HFF-Myc (cell line): ENCODE data around the gene MSTO1.
"Not testable (repeated sequence)": the region's sequence is repeated elsewhere in the genome, so short reads cannot be mapped to it uniquely, and the experiment has no call there.

Experiments
- DNase-seq: peaks from one replicate; pipeline ENCODE4 v3.0.0-alpha.2; 2011; ENCODE audit warnings: low read depth; ENCODE audit errors: extremely low read depth
- H3K4me3 ChIP-seq: replicated peaks from 2 replicates; pipeline ENCODE4 v1.5.1; 2011; ENCODE audit warnings: low read depth, mild to moderate bottlenecking, control low read depth, low read length
- CTCF ChIP-seq: IDR thresholded peaks from 2 replicates; pipeline ENCODE4 v1.5.1; 2012; ENCODE audit warnings: mild to moderate bottlenecking, low read depth, low read length, control low read depth; ENCODE audit errors: missing control alignments

MSTO1 gene

DNA sequence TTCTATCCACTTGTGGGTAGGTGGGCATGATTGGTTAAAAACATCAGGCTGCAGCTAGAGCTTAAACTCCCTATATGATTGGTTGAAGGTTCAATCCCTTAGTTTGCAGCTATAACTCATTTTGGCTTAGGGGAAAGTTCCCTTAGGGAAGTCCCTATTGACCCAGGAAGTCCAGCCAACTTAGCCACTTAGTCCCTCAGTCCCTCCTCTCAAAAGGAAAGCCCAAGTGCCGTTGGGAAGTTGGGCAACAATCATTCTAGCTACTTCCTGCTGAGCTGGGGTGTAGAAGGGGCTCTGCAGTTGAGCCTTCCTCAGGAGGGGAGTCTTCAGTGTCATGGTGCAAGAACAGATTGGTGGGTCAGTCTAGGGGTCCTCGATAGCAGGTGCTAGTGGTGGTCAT, 12.2 kb downstream of the MSTO1 start:
- no peak for DNase-seq
- no peak overlapping the region for H3K4me3 ChIP-seq
- TF ChIP-seq CTCF = no peak

DNA sequence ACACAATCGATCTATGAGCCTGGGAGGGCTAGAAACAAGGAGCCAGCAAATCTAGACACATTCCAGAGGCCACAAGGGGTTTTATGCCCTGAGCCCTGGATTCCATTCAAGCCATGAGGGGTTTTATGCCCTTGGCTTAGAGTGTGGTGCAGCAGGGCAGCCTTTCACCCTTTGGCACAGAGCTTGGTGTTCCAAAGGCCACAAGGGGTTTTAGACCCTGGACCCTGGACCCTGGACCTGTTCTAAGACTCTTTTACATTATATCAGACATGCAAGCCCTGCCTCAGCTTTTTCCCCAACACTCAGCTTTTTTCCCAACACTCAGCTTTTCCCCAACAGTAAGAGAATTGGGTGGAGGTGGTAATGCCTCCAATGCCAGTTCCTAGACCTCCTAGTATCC, 13.3 kb downstream of the MSTO1 start:
- no peak for DNase-seq
- no peak for TF ChIP-seq CTCF
- H3K4me3 ChIP-seq = no peak overlapping the region

DNA sequence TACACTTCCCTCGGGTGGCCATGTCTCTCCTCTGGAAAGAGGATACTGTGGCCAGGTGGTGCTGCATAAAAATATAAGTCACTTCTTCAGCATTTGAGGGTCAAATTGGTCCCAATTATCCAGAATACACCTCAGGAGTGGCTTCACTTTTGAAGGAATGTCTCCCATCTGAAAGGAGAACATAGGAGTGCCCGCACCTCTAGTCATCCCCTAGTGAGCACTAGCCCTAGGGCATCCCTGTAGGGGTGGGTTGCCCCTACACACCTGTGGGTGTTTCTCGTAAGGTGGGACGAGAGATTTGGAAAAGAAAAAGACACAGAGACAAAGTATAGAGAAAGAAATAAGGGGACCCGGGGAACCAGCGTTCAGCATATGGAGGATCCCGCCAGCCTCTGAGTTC, 16.4 kb downstream of the MSTO1 start:
- H3K4me3 ChIP-seq, DNase-seq: not testable (repeated sequence)

DNA sequence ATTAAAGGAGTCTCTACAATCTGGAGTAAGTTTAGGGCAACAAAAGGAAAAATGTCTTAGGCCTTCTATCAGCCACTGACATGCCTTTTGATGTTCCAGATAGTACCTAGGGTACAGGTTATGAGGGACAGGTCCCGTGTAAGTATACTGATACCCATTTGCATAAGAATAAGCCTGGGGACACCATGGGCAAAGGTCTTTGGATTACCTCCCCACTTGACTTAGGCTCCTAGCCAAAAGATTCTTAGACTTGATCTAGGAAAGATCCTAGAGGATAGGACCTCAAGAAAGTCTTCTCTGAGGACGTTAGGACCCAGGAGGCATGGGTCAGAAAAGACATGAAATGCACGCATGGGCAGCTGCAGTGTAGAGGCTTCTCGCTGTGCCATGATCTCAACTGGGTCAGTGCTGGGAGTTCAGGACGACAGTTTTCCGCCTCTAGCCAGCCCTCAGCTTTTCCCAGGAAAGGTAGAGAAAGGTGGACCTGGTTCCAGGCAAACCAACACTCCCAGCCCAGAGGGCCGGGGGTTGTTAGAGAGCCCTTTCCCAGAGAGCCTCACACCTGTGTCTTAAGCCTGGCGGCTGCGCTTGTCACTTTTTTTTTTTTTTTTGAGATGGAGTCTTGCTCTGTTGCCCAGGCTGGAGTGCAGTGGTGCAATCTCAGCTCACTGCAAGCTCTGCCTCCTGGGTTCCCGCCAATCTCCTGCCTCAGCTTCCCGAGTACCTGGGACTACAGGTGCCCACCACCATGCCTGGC, 26.6 kb downstream of the MSTO1 start:
- no peak overlapping the region for H3K4me3 ChIP-seq
- DNase-seq = no peak
- TF ChIP-seq CTCF = no peak

DNA sequence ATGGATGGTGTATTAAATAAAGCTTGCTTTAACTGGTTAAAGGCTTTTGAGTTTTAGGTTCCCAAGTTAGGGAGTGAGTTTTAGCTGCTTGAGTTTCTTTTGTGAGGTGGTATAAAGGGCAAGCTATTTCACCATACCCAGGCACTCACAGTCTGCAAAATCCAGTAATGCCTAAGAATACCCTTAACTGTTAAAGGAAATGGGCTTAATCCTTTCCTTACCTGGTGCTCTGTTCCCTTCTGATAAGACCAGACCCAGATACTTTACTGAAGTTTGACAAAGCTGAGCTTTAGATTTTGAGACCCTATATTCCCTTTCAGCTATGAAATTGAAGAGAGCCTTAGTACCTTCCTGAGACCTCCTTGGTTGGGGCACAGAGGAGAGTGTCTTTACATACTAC, 30.3 kb downstream of the MSTO1 start:
- no peak for TF ChIP-seq CTCF
- no peak for DNase-seq
- no peak overlapping the region for H3K4me3 ChIP-seq

DNA sequence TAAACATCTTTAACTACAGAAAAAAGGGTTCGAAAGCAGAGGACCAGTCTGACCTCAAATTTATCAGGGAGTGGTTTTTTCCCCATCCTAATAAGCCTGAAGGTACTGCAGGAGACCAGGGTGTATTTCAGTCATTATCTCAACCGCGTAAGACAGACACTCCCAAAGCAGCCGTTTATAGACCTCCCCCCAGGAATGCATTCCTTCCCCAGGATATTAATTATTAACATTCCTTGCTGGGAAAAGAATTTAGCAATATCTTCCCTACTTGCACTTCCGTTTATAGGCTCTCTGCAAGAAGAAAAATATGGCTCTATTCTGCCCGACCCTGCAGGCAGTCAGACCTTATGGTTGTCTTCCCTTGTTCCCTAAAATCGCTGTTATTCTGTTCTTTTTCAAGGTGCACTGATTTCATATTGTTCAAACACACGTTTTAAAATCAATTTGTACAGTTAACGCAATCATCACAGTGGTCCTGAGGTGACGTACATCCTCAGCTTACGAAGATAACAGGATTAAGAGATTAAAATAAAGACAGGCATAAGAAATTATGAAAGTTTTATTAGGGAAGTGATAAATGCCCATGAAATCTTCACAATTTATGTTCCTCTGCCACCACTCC, 32.7 kb downstream of the MSTO1 start:
- DNase-seq, H3K4me3 ChIP-seq: not testable (repeated sequence)

DNA sequence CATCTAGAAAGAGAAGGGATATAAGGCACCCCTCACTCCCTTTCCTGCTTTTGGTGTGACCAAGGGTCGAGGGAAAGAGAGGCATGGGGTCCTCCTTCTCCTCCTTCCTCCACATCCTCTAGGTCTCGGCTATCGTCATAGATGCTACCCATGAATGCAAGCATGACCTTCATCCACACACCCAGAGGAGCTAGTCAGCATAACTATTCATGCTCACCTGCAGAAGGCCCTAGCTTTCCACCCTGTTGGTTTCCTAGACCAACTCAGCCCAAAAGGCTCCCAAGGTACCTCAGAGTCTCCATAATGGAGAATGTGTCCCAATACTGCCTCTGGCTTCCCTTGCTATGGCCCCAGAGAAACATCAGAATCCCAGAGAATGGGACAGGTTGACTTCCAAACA, 33.2 kb downstream of the MSTO1 start:
- TF ChIP-seq CTCF = no peak
- H3K4me3 ChIP-seq = no peak overlapping the region

More for the DNA sequence above, 33.2 kb downstream of the MSTO1 start:
- DNase-seq = no peak
